Measurements from ENCODE around the gene FDPS. TPM values are rescaled to one million over a fixed set of nuclear protein-coding genes. Genes with fewer than 3 reads are reported as not detected.

Gene FDPS
- total and polyA plus RNA-seq, 2 donors (not counting 3 experiments of a cell fraction or from before 2014, with no cell fraction given), result 630 to 646 TPM

GRCh38 chr1:155286544-155286943 is 22.1 kb upstream of the FDPS start:
- no peak for FAIRE-seq
- no TSS peak for BruUV-seq (replicated peaks)

More at GRCh38 chr1:155286544-155286943, 22.1 kb upstream of the FDPS start:
- no peak for TF ChIP-seq CTCF (IDR thresholded peaks at IDR 0.05; ENCODE audit: extremely low read depth in 1 of 2, insufficient read depth in 1 of 2, low read depth in 1 of 2, low read length in 2 of 2)
- no peak for TF ChIP-seq POLR2A (IDR thresholded peaks at IDR 0.05; ENCODE audit: low read depth, low read length)
- TF ChIP-seq GATA2 (IDR thresholded peaks at IDR 0.05; ENCODE audit: insufficient read depth, insufficient read length, low read depth, low read length), result no peak
- TF ChIP-seq POLR2AphosphoS5 (IDR thresholded peaks at IDR 0.05; ENCODE audit: insufficient read depth, low read depth, low read length), result no peak
- no peaks in the 10 kb centered on the region for H3K9me1 ChIP-seq (replicated peaks; ENCODE audit: control insufficient read depth, extremely low read depth, insufficient read depth, low read length)
- DNase-seq (ENCODE audit: low read depth, low spot score), result no peak
- no peaks in the 10 kb centered on the region for H3K79me2 ChIP-seq (ENCODE audit: control insufficient read depth, insufficient read depth, low read length)
- dilution Hi-C loops (cut with MboI; ENCODE audit: extremely low pct_ligation_motif_present, low sequenced_read_pairs), result no loop called here
- no peaks in the 10 kb centered on the region for H3K36me3 ChIP-seq (ENCODE audit: control insufficient read depth in 2 of 2, extremely low read depth in 1 of 2, insufficient read depth in 2 of 2, low read length in 2 of 2)
- H3K27me3 ChIP-seq (ENCODE audit: control insufficient read depth in 2 of 2, insufficient read depth in 2 of 2, low read length in 2 of 2), result peaks cover 0 to 1% of the 10 kb centered on the region in 2 experiments
- intact Hi-C loops (cut with micrococcal nuclease), result no loop called here
- no peak overlapping the region for H2AFZ ChIP-seq (ENCODE audit: low read depth, low read length)
- no peaks in the 10 kb centered on the region for H4K20me1 ChIP-seq (replicated peaks; ENCODE audit: control insufficient read depth, extremely low read depth, insufficient read depth, low read length)
- H3K9ac ChIP-seq (replicated peaks; ENCODE audit: extremely low read depth, insufficient read depth, low read length), result no peak overlapping the region
- H3K4me3 ChIP-seq (replicated peaks in 1 of 3; ENCODE audit: insufficient read depth in 1 of 3, low read depth in 1 of 3, low read length in 3 of 3), result no peak overlapping the region
- no peaks in the 10 kb centered on the region for H3K4me1 ChIP-seq (ENCODE audit: control insufficient read depth, extremely low read depth, insufficient read depth, low read length)
- no peaks in the 10 kb centered on the region for H3K9me3 ChIP-seq (replicated peaks; ENCODE audit: control insufficient read depth, insufficient read depth, low read length)
- H3K4me2 ChIP-seq (ENCODE audit: insufficient read depth, low read length), result no peak overlapping the region
- H3K27ac ChIP-seq (ENCODE audit: insufficient read depth, low read depth, low read length), result no peak overlapping the region
- ChIA-PET POLR2A (no interaction called here), CTCF (interaction anchor here (1.1 to 1.2 kb wide), 3 partner anchors 9 to 35 kb away, joined by 3 read pairs; no protein-coding TSS in a partner anchor)

Data from endothelial cell of umbilical vein (primary cell).